ENCODE measurements around the gene CDYL2. TPM values are rescaled to one million over a fixed set of nuclear protein-coding genes. Genes with fewer than 3 reads are reported as not detected.

CDYL2 gene
- polyA plus RNA-seq, 1 of the 3 experiments (the other 2 are of a cell fraction): 0.03 TPM

DNA sequence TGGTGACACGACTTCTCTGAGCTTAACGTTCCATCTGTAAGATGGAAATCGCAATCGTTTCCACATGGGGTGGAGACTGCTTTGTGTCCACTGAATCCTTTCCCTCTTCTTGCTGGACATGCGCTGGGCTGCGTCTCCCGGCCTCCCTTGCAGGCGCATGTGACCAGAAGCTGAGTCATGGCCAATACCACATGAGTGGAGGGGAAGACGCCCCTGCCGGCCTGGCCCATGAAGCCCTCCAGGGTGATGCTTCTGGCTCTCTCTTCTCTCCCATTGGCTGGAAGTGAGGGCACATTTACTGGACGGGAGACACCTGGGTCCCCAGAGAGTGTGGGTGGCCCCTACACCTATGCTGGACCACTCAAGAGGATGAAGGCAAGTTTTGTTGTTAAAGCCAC is 192.5 kb downstream of the CDYL2 start:
- no peak for DNase-seq
- H3K4me1 ChIP-seq (ENCODE audit: control insufficient read depth in 1 of 2, insufficient read depth in 2 of 2, low read depth in 1 of 2, low read length in 1 of 2): peaks cover 0 to 3% of the 10 kb centered on the region in 2 experiments; a peak in 1 of 4 replicates
- H2AFZ ChIP-seq (ENCODE audit: low read depth): no peak overlapping the region
- H3K9ac ChIP-seq: no peak overlapping the region
- H4K20me1 ChIP-seq (ENCODE audit: insufficient read depth): no peaks in the 10 kb centered on the region
- H3K79me2 ChIP-seq (ENCODE audit: insufficient read depth): no peaks in the 10 kb centered on the region
- no peaks in the 10 kb centered on the region for H3F3A ChIP-seq (replicated peaks; ENCODE audit: insufficient read depth)
- ChIA-PET POLR2A (no interaction called here), CTCF (no interaction called here)
- H3K9me3 ChIP-seq: no peaks in the 10 kb centered on the region
- no peak overlapping the region for H3K4me3 ChIP-seq (ENCODE audit: low read depth in 2 of 2, low read length in 1 of 2)
- H3K36me3 ChIP-seq (replicated peaks in 1 of 2; ENCODE audit: control insufficient read depth in 1 of 2, insufficient read depth in 2 of 2, low read length in 1 of 2): no peaks in the 10 kb centered on the region
- no peak overlapping the region for H3K27ac ChIP-seq (ENCODE audit: low read depth in 2 of 2, low read length in 1 of 2)
- H3K4me2 ChIP-seq: no peak overlapping the region
- TF ChIP-seq REST (IDR thresholded peaks at IDR 0.05; ENCODE audit: low read depth, low read length): no peak
- no peak for TF ChIP-seq FOXM1 (IDR thresholded peaks at IDR 0.05; ENCODE audit: low read depth)
- no peak for TF ChIP-seq RFX5 (IDR thresholded peaks at IDR 0.05; ENCODE audit: low read length)
- TF ChIP-seq FOXJ3 (CRISPR knock-in tag; IDR thresholded peaks at IDR 0.05): no peak
- TF ChIP-seq TCF12 (IDR thresholded peaks at IDR 0.05): no peak
- TF ChIP-seq, protein P1, sequence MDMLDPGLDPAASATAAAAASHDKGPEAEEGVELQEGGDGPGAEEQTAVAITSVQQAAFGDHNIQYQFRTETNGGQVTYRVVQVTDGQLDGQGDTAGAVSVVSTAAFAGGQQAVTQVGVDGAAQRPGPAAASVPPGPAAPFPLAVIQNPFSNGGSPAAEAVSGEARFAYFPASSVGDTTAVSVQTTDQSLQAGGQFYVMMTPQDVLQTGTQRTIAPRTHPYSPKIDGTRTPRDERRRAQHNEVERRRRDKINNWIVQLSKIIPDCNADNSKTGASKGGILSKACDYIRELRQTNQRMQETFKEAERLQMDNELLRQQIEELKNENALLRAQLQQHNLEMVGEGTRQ (IDR thresholded peaks at IDR 0.05; ENCODE audit: borderline replicate concordance, low read depth, low read length): no peak
- no peak for TF ChIP-seq RAD21 (IDR thresholded peaks at IDR 0.05; ENCODE audit: low read length)
- no peak for TF ChIP-seq NFIC (IDR thresholded peaks at IDR 0.05; ENCODE audit: borderline replicate concordance)
- TF ChIP-seq TAF1 (IDR thresholded peaks at IDR 0.05; ENCODE audit: borderline replicate concordance, low read depth, low read length): no peak
- no peak for TF ChIP-seq SIN3A (IDR thresholded peaks at IDR 0.05; ENCODE audit: borderline replicate concordance, low read depth, low read length)
- no peak for TF ChIP-seq EZH2phosphoT487 (IDR thresholded peaks at IDR 0.05; ENCODE audit: borderline replicate concordance, low read depth)
- no peak for TF ChIP-seq FOSL2 (IDR thresholded peaks at IDR 0.05; ENCODE audit: borderline replicate concordance, low read depth)
- no peak for TF ChIP-seq CHD2 (IDR thresholded peaks at IDR 0.05; ENCODE audit: low read length, partially characterized antibody)
- 64% methylated on average over 11 of the region's 11 CpGs for WGBS (ENCODE audit: low lambda C conversion rate)
- no peaks in the 10 kb centered on the region for H3K27me3 ChIP-seq (ENCODE audit: insufficient read depth)
- H3K9me2 ChIP-seq: no peaks in the 10 kb centered on the region
